ENCODE data around the gene CROT. TPM values are rescaled to one million over a fixed set of nuclear protein-coding genes. Genes with fewer than 3 reads are reported as not detected.

Gene CROT
- total and polyA plus RNA-seq, 2 experiments from 2014 or later = 11.1 to 13.4 TPM

GRCh38 chr7:87404674-87405073 is 59.2 kb downstream of the CROT start:
- in situ Hi-C loops (cut with MboI) = no loop called here
- H3K27ac ChIP-seq = no peak overlapping the region
- H3K27me3 ChIP-seq (replicated peaks; ENCODE audit: insufficient read depth) = no peaks in the 10 kb centered on the region
- H3K9ac ChIP-seq = no peak overlapping the region
- no peaks in the 10 kb centered on the region for H3K9me3 ChIP-seq (ENCODE audit: low read depth)
- peak; percentile 8 for DNase-seq
- no peak overlapping the region for H3K4me2 ChIP-seq (ENCODE audit: unreplicated experiment)
- no peaks in the 10 kb centered on the region for H3K36me3 ChIP-seq (ENCODE audit: low read depth)
- no peak overlapping the region for H2AFZ ChIP-seq
- no peak for TF ChIP-seq EZH2phosphoT487 (IDR thresholded peaks at IDR 0.05; ENCODE audit: insufficient read depth, low read depth)
- no peak for TF ChIP-seq EZH2 (IDR thresholded peaks at IDR 0.05; ENCODE audit: insufficient read depth, poor library complexity, severe bottlenecking)
- H4K20me1 ChIP-seq (ENCODE audit: insufficient read depth) = no peaks in the 10 kb centered on the region
- H3F3A ChIP-seq (ENCODE audit: insufficient read depth) = no peaks in the 10 kb centered on the region
- no peaks in the 10 kb centered on the region for H3K4me1 ChIP-seq (ENCODE audit: insufficient read depth)
- no peaks in the 10 kb centered on the region for H3K9me2 ChIP-seq (ENCODE audit: insufficient read depth)
- H3K79me2 ChIP-seq (ENCODE audit: insufficient read depth) = no peaks in the 10 kb centered on the region
- no peak overlapping the region for H3K4me3 ChIP-seq

DNA sequence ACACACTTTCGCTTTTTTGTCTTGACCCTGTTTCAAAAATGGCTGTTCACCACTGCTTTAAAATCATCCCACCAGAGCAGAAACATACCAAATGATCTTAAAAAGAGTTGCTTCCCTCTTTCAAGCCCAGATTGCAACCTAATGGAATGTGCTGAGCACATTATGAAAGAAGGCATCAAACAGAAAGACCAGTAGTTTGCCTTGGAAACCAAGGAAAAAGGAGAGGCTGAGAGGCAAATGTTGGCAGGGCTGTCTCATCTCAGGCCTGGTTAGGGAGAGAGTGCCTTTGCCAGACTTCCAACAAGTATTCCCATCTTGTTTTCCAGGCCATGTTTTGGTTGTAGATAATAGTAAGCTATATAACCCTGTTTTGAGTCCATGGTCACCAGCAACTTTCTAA is 65.7 kb downstream of the CROT start:
- DNase-seq = peak; percentile 8
- no peak overlapping the region for H2AFZ ChIP-seq
- H3K4me3 ChIP-seq = no peak overlapping the region
- no peak overlapping the region for H3K4me2 ChIP-seq (ENCODE audit: unreplicated experiment)
- in situ Hi-C loops (cut with MboI) = no loop called here
- no peak overlapping the region for H3K9ac ChIP-seq
- H3K79me2 ChIP-seq (ENCODE audit: insufficient read depth) = no peaks in the 10 kb centered on the region
- no peak overlapping the region for H3K27ac ChIP-seq
- H3K36me3 ChIP-seq (ENCODE audit: low read depth) = no peaks in the 10 kb centered on the region
- H3K27me3 ChIP-seq (replicated peaks; ENCODE audit: insufficient read depth) = no peaks in the 10 kb centered on the region
- peaks cover 27% of the 10 kb centered on the region for H3F3A ChIP-seq (ENCODE audit: insufficient read depth)
- no peaks in the 10 kb centered on the region for H3K9me3 ChIP-seq (ENCODE audit: low read depth)
- H3K9me2 ChIP-seq (ENCODE audit: insufficient read depth) = no peaks in the 10 kb centered on the region
- TF ChIP-seq EZH2phosphoT487 (IDR thresholded peaks at IDR 0.05; ENCODE audit: insufficient read depth, low read depth) = no peak
- TF ChIP-seq EZH2 (IDR thresholded peaks at IDR 0.05; ENCODE audit: insufficient read depth, poor library complexity, severe bottlenecking) = no peak
- H4K20me1 ChIP-seq (ENCODE audit: insufficient read depth) = no peaks in the 10 kb centered on the region
- 91 to 100% methylated on average over 1 of the region's 1 CpG for WGBS, 2 experiments (ENCODE audit: low coverage in 1 of 2, low lambda C conversion rate in 2 of 2, missing lambda C conversion rate in 2 of 2)
- H3K4me1 ChIP-seq (ENCODE audit: insufficient read depth) = peaks cover 27% of the 10 kb centered on the region

DNA sequence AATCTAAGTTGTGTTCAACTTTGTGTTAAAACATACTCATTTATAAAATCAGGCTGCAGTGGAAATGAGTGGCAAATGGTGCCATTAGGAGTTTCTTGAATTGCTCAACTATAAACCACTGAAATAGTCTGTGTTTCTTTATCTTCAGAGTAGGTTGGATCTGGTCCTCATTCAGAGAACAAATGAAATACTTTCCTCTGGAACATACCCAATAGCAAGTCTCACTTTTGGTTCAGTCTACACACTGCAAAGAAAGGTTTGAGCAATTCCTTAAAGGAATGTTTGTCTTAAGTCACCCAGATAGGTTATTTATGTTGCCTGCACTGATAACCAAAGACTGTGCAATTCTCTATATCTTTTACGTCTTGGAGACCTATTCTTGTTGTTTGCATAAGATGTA is 67.6 kb downstream of the CROT start:
- H3K79me2 ChIP-seq (ENCODE audit: insufficient read depth) = no peaks in the 10 kb centered on the region
- peaks cover 27% of the 10 kb centered on the region for H3K4me1 ChIP-seq (ENCODE audit: insufficient read depth)
- peak overlapping the region; percentile 55; the same call in 1 of the 2 replicates for H3K9ac ChIP-seq
- H3K9me3 ChIP-seq (ENCODE audit: low read depth) = no peaks in the 10 kb centered on the region
- peak overlapping the region; percentile 66 for H3K4me2 ChIP-seq (ENCODE audit: unreplicated experiment)
- no peak for TF ChIP-seq EZH2phosphoT487 (IDR thresholded peaks at IDR 0.05; ENCODE audit: insufficient read depth, low read depth)
- TF ChIP-seq EZH2 (IDR thresholded peaks at IDR 0.05; ENCODE audit: insufficient read depth, poor library complexity, severe bottlenecking) = no peak
- no peaks in the 10 kb centered on the region for H4K20me1 ChIP-seq (ENCODE audit: insufficient read depth)
- H3K4me3 ChIP-seq = no peak overlapping the region
- in situ Hi-C loops (cut with MboI) = no loop called here
- no peak overlapping the region for H2AFZ ChIP-seq
- H3K36me3 ChIP-seq (ENCODE audit: low read depth) = no peaks in the 10 kb centered on the region
- H3K9me2 ChIP-seq (ENCODE audit: insufficient read depth) = no peaks in the 10 kb centered on the region
- peak overlapping the region; percentile 78 for H3K27ac ChIP-seq
- DNase-seq = peak; percentile 40
- H3F3A ChIP-seq (ENCODE audit: insufficient read depth) = peaks cover 27% of the 10 kb centered on the region
- H3K27me3 ChIP-seq (replicated peaks; ENCODE audit: insufficient read depth) = no peaks in the 10 kb centered on the region
- WGBS, 2 experiments (ENCODE audit: low coverage in 1 of 2, low lambda C conversion rate in 2 of 2, missing lambda C conversion rate in 2 of 2) = 78 to 97% methylated on average over 1 of the region's 1 CpG

DNA sequence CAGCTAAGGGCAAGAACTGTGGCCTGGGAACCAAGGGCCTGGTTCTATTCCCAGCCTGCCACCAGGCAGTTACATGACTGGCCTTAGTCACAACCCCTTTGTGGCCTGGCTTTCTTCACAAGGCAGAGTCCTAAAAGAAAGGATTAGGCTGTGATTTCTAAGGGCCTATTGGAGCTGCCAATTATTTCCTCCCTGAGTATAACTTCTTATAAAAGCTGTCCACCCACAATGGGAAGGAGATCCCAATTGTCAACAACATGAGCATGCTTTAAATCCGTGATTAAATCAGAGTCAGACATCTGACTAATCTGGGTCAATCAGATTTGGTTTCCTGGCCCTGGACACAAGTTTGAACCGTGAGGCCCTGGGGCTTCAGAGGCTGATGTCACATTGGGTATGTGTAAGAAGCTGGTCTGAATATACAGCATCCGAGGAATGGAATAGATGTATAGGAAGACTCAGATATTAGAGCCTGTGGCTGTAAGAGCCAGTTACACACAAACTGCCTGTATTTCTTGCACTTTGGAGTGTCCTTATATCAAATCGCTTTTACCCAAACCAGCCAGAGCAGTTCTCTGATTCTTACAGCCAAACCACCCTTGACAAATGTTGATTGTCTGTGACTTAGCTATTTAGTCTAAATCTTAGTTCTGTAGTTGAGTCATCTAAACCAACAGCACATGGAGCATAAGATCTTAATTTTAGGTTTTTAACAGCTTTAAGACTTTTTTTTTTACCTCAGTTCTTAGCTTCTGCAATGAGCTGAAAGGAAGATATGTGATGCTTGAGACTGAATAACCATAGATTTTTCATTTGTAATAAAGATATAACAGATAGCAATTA is 68.7 kb downstream of the CROT start:
- peaks cover 27% of the 10 kb centered on the region for H3F3A ChIP-seq (ENCODE audit: insufficient read depth)
- H3K79me2 ChIP-seq (ENCODE audit: insufficient read depth) = no peaks in the 10 kb centered on the region
- H3K27ac ChIP-seq = peak overlapping the region; percentile 78
- no peaks in the 10 kb centered on the region for H3K27me3 ChIP-seq (replicated peaks; ENCODE audit: insufficient read depth)
- no peaks in the 10 kb centered on the region for H3K36me3 ChIP-seq (ENCODE audit: low read depth)
- in situ Hi-C loops (cut with MboI) = no loop called here
- H3K4me3 ChIP-seq = no peak overlapping the region
- H3K9me3 ChIP-seq (ENCODE audit: low read depth) = no peaks in the 10 kb centered on the region
- TF ChIP-seq EZH2 (IDR thresholded peaks at IDR 0.05; ENCODE audit: insufficient read depth, poor library complexity, severe bottlenecking) = no peak
- no peak for TF ChIP-seq EZH2phosphoT487 (IDR thresholded peaks at IDR 0.05; ENCODE audit: insufficient read depth, low read depth)
- DNase-seq = peak; percentile 89
- peaks cover 27% of the 10 kb centered on the region for H3K4me1 ChIP-seq (ENCODE audit: insufficient read depth)
- peak overlapping the region; percentile 55 for H3K9ac ChIP-seq
- peak overlapping the region; percentile 66 for H3K4me2 ChIP-seq (ENCODE audit: unreplicated experiment)
- H3K9me2 ChIP-seq (ENCODE audit: insufficient read depth) = no peaks in the 10 kb centered on the region
- H4K20me1 ChIP-seq (ENCODE audit: insufficient read depth) = no peaks in the 10 kb centered on the region
- peak overlapping the region; percentile 18; the same call in 1 of the 2 replicates for H2AFZ ChIP-seq
- WGBS, 2 experiments (ENCODE audit: low coverage in 1 of 2, low lambda C conversion rate in 2 of 2, missing lambda C conversion rate in 2 of 2) = 0 to 6% methylated on average over 4 of the region's 4 CpGs

All from GM23248 (cell line).